DOHH2 (cell line): ENCODE data around the gene LHFPL6.

Source experiments
- CTCF ChIP-seq: fragments of 200-600 bp; sonication (generic); IDR thresholded peaks from one replicate; pipeline ENCODE4 v1.5.1; 2014; ENCODE audit warnings: antibody characterized with exemption, mild to moderate bottlenecking, low read depth, low read length; ENCODE audit not compliant: poor library complexity, severe bottlenecking
- EZH2phosphoT487 ChIP-seq: fragments of 200-600 bp; sonication (generic); IDR thresholded peaks from 2 replicates; pipeline ENCODE4 v1.6.1; 2017; ENCODE audit warnings: borderline replicate concordance, mild to moderate bottlenecking, antibody characterized with exemption, low read length, moderate library complexity, mixed read lengths

GRCh38 chr13:39496506-39496905, 106.5 kb downstream of the LHFPL6 start:
- no peak for TF ChIP-seq CTCF
- no peak for TF ChIP-seq EZH2phosphoT487
